Measurements from ENCODE around the gene BNC2. TPM values are rescaled to one million over a fixed set of nuclear protein-coding genes. Genes with fewer than 3 reads are reported as not detected.

BNC2 gene
- total RNA-seq, 1 donor from 2014 or later = 52.0 TPM

DNA sequence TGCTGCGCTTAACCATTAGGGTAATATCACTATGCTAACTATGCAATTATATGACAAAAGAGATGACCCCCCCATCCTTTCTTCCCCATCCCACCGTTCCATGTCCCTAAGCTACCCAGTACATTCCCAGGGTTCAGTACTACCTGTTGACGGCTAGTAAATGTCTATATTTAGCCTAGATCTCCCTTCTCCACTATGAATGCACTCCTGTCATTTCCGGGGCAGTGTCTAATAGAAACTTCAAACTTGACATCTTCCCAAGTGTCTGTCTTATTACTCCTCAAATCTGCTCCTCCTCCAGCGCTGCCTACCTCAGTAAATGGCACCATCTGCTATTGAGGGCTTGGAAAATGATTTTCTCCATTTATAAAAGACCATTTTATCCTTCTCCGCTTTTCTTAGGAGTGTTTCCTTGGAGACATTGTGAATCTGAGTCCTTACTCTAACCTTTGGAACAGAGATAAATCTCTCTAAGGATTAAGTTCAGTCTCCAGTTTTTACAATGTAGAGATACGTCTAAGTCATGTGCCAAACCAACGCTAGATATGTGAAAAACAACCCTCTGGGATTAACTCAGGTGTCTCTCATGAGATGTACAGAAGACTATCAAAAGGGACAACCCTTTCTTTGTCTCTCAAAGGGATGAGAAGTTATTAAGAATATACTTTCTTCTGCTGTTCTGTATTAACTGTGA, 114.9 kb downstream of the BNC2 start:
- no peak for DNase-seq (ENCODE audit: low spot score)

GRCh38 chr9:16754662-16755061, 115.8 kb downstream of the BNC2 start:
- no peak for DNase-seq (ENCODE audit: low spot score)

- no peak for DNase-seq (ENCODE audit: low spot score)
These were observed 117.2 kb downstream of the BNC2 start for GRCh38 chr9:16753256-16753655.

DNA sequence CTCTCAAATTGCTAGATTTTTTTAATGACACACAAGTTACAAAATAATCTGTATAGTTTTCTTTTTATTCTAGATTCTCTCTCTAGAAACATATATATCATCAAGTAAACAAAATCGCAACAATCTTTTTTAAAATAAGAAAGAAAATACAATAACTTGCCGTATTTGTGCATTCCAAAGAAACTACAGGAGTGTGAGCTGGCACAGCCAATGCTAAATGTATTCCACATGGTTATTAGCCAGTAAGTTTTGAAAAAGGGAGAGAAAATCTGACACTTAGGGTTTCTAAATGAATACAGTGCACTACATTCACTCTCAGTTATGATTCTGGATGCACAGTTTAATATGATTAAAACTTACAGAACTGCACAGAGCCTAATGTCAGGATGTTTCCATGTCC, 117.9 kb downstream of the BNC2 start:
- no peak for DNase-seq (ENCODE audit: low spot score)

- no peak for DNase-seq (ENCODE audit: low spot score)
These were observed 119.9 kb downstream of the BNC2 start for GRCh38 chr9:16750553-16750952.

- DNase-seq (ENCODE audit: low spot score) = no peak
These were observed 125.1 kb downstream of the BNC2 start for GRCh38 chr9:16745359-16745758.

DNA sequence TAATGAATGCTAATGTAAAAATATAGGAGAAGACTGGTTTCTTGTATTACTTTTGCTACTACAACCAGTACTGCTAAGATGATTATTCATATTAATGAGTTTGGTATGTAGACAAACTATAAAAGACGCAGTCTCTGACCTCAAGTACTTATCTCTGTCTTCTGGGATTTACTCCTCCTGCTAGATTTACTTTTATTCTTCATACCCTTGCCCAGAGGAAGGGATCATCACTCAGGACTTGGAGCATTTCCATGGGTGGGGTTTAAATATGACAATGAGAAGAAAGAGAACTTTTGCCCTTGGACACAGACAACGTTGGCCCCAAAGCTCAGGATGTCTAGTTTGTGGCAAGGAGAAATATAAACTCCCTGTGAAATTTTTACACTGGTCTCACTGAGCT, 126.1 kb downstream of the BNC2 start:
- no peak for DNase-seq (ENCODE audit: low spot score)

DNA sequence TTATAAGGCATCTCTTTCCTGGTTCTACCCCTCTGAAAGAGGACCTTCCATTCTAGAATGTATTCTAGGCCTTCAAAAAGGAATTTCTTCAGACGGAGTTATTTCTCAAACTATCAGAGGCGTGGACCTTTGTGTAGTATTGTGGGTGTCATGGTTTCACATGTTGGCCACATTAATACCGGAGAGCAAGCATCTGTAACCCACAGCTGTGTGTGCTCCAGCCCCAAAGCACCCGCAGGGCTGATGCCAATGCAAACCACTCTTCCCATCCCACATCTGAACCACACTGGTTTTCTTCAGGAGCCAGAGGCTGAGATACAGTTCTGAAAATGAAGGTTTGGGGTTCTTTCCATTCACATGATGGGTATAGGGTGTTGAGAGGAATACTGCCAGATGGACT, 127.1 kb downstream of the BNC2 start:
- no peak for DNase-seq (ENCODE audit: low spot score)

- no peak for DNase-seq (ENCODE audit: low spot score)
These were observed 135.5 kb downstream of the BNC2 start for GRCh38 chr9:16735001-16735400.

- no peak for DNase-seq (ENCODE audit: low spot score)
These were observed 137.9 kb downstream of the BNC2 start for GRCh38 chr9:16732546-16732945.

- DNase-seq (ENCODE audit: low spot score) = no peak
These were observed 140.3 kb downstream of the BNC2 start for GRCh38 chr9:16730162-16730561.

GRCh38 chr9:16729651-16730050, 140.8 kb downstream of the BNC2 start:
- no peak for DNase-seq (ENCODE audit: low spot score)

DNA sequence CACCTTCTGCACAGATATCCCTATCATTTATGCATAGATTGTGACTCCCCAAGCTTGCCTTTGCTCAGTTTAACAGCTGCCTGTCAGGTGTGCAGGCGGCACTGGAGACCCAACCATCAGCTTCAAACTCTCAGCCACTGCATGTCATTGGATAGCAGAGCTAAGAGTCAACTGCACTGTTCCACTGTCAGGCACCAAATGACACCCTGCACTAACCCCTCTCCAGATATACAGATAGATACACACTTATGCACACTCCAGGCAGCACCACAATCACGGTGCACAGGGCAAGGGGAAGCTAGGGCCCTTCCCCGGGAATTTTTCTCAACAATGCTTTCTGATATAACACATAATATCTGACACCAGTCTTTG, 142.3 kb downstream of the BNC2 start:
- DNase-seq (ENCODE audit: low spot score) = no peak

- DNase-seq (ENCODE audit: low spot score) = no peak
These were observed 142.9 kb downstream of the BNC2 start for GRCh38 chr9:16727452-16728136.

GRCh38 chr9:16726718-16727451, 143.6 kb downstream of the BNC2 start:
- peak; percentile 65 for DNase-seq (ENCODE audit: low spot score)

DNA sequence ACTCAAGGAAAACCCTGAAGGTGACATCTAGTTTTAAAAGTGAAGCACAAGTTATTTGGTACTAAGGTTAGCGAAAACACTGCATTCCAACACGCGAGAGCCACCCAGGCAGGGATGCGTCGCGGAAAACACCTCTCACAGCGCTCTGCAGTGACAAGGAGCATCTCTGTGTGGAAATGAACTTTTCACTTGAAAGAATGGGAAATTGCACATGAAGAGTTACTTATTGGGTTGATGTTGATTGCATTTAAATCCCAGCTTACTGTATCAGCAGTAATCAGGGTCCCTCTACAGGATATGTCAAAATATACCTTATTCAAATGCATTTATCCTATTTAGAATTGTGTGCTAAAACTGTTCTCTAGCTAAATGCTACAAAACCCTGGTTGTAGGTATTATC, 144.4 kb downstream of the BNC2 start:
- no peak for DNase-seq (ENCODE audit: low spot score)

- DNase-seq (ENCODE audit: low spot score) = no peak
These were observed 145.4 kb downstream of the BNC2 start for GRCh38 chr9:16725066-16725465.

- DNase-seq (ENCODE audit: low spot score) = peak; percentile 52
These were observed 148.5 kb downstream of the BNC2 start for GRCh38 chr9:16721972-16722371.

DNA sequence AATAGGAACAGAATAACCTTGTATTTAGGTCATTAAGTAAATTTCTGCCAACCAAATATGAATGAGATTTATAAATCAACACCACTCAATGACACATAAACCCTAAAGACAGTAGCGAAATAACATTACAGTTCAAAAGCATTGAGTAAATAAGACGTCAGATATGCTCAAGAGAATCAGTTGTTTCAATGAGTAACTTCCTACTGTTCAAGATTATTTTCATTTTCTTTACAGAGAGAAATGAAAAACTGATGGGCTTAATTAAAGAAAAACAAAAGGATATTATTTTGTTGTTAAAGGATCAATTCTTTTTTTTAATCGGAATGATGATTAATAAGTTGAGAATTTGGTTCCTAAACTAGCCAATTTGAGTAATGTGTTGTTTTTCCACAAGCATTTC, 150.1 kb downstream of the BNC2 start:
- DNase-seq (ENCODE audit: low spot score) = no peak

DNA sequence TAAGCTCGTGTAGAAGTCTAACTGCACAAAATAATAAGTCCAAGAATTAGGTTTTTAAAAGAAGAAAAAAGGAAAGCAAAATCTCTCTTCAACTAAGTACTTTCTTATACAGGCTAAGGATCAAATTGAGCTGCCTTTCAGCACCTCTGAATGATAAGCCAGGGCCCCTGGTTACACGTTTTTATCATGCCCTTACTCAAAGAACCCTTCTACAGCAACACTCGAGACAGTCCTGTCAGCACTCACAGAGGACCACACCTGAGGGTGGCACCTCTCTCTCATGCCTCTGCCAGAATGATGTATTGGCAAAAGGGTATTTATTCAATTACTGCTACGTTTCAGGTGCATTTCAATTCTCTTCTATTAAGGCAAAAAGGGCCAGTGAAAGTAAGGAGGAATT, 150.5 kb downstream of the BNC2 start:
- DNase-seq (ENCODE audit: low spot score) = no peak

DNA sequence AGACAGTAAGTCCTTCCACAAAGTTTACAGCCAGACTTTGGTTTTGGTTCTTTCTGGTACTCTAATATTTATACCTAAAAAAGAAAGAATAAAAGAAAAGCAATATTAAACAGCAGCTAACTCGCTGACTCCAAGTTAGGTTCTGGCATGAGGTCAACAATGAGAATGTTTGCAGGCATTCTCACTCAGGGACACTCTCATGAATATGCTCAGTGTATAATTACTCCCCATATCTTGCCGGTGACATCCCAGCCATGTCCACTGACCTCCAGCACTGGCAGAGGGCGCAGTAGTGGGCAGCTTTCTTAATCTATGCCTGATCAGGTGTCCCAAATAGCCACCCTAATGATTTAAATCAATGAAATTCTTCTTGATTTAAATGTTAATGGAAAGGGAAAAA, 151.5 kb downstream of the BNC2 start:
- DNase-seq (ENCODE audit: low spot score) = no peak

GRCh38 chr9:16718296-16718695, 152.2 kb downstream of the BNC2 start:
- no peak for DNase-seq (ENCODE audit: low spot score)

DNA sequence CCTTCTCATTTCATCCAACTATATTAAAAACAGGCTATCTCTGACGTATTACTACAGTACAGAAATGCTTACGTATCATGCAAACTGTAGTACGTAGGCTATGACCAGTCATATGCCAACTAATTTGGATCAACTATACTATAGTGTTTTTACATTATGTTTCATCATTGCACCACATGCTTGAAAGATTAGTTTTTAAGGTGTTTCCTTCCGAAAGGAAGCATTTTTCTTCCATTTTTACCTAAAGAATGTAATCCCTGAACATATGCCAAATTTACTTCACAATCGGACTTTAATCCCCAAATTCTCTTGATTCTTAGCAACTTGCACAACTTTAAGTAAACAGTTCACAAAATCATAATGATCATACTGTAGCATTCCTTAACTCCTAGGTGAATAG, 153.9 kb downstream of the BNC2 start:
- DNase-seq (ENCODE audit: low spot score) = no peak

All from mucosa of gallbladder (tissue), 1 donor.